H9 (cell line): Measurements from ENCODE around the gene AASS. TPM values are rescaled to one million over a fixed set of nuclear protein-coding genes. Genes with fewer than 3 reads are reported as not detected.
A peak's percentile ranks its signal among the peaks of the same experiment; 100 is the strongest.

Experiments used
- DNase-seq: peaks from one replicate; pipeline ENCODE4 v3.0.0-alpha.2; 2017
- H2AFZ ChIP-seq: one replicate; pipeline ENCODE4 v1.6.1; 2013; ENCODE audit warnings: mild to moderate bottlenecking, low read length, control low read depth, moderate library complexity
- H2AK5ac ChIP-seq: 2 replicates; pipeline ENCODE4 v1.6.1; 2013; ENCODE audit warnings: low read length, control low read depth, mixed read lengths; ENCODE audit not compliant: insufficient read length
- H2BK120ac ChIP-seq: one replicate; pipeline ENCODE4 v1.6.1; 2013; ENCODE audit warnings: low read depth, mild to moderate bottlenecking, low read length, control low read depth, inconsistent platforms; ENCODE audit not compliant: poor library complexity, severe bottlenecking
- H2BK12ac ChIP-seq: 2 replicates; pipeline ENCODE4 v1.6.1; 2013; ENCODE audit warnings: low read length, control low read depth, mixed read lengths, low read depth; ENCODE audit not compliant: insufficient read length
- H2BK15ac ChIP-seq: 2 replicates; pipeline ENCODE4 v1.6.1; 2013; ENCODE audit warnings: low read depth, low read length, control low read depth
- H2BK20ac ChIP-seq: one replicate; pipeline ENCODE4 v1.6.1; 2013; ENCODE audit warnings: low read depth, mild to moderate bottlenecking, low read length, control low read depth, inconsistent platforms; ENCODE audit not compliant: poor library complexity, severe bottlenecking
- H2BK5ac ChIP-seq: 2 replicates; pipeline ENCODE4 v1.6.1; 2013; ENCODE audit warnings: low read length, control low read depth, mixed read lengths; ENCODE audit not compliant: insufficient read length
- H3K14ac ChIP-seq: 2 replicates; pipeline ENCODE4 v1.6.1; 2013; ENCODE audit warnings: low read length, control low read depth; ENCODE audit not compliant: insufficient read depth
- H3K18ac ChIP-seq: 2 replicates; pipeline ENCODE4 v1.6.1; 2013; ENCODE audit warnings: low read depth, mild to moderate bottlenecking, mixed read lengths, low read length, control low read depth; ENCODE audit not compliant: insufficient read length
- H3K23ac ChIP-seq: 2 replicates; pipeline ENCODE4 v1.6.1; 2013; ENCODE audit warnings: low read length, control low read depth, mixed read lengths, low read depth; ENCODE audit not compliant: insufficient read length
- H3K23me2 ChIP-seq: 2 replicates; pipeline ENCODE4 v1.6.1; 2013; ENCODE audit warnings: low read depth, mild to moderate bottlenecking, mixed read lengths, low read length, control low read depth; ENCODE audit not compliant: insufficient read length, poor library complexity, severe bottlenecking
- H3K27ac ChIP-seq: 2 replicates; pipeline ENCODE4 v1.5.1; 2013; ENCODE audit warnings: low read length, control low read depth, mixed read lengths, low read depth; ENCODE audit not compliant: insufficient read length
- H3K27me3 ChIP-seq: 2 replicates; pipeline ENCODE4 v1.6.1; 2013; ENCODE audit warnings: low read length, control low read depth, inconsistent platforms; ENCODE audit not compliant: insufficient read depth
- H3K4ac ChIP-seq: 2 replicates; pipeline ENCODE4 v1.6.1; 2013; ENCODE audit warnings: low read depth, mild to moderate bottlenecking, control low read depth, inconsistent platforms, low read length, moderate library complexity
- H3K4me1 ChIP-seq: 2 replicates; pipeline ENCODE4 v1.6.1; 2013; ENCODE audit warnings: low read length, control low read depth, inconsistent platforms; ENCODE audit not compliant: insufficient read depth
- H3K4me2 ChIP-seq: 2 replicates; pipeline ENCODE4 v1.6.1; 2013; ENCODE audit warnings: low read length, control low read depth, mixed read lengths; ENCODE audit not compliant: insufficient read length, insufficient read depth
- H3K56ac ChIP-seq: 2 replicates; pipeline ENCODE4 v1.6.1; 2013; ENCODE audit warnings: low read depth, mild to moderate bottlenecking, mixed read lengths, low read length, control low read depth; ENCODE audit not compliant: insufficient read length
- H3K79me1 ChIP-seq: 2 replicates; pipeline ENCODE4 v1.6.1; 2013; ENCODE audit warnings: low read depth, mild to moderate bottlenecking, moderate library complexity, low read length, control low read depth, inconsistent platforms; ENCODE audit not compliant: insufficient read depth, poor library complexity, severe bottlenecking
- H3K79me2 ChIP-seq: 2 replicates; pipeline ENCODE4 v1.6.1; 2013; ENCODE audit warnings: low read length, control low read depth, inconsistent platforms; ENCODE audit not compliant: insufficient read depth
- H3K9ac ChIP-seq: 2 replicates; pipeline ENCODE4 v1.6.1; 2013; ENCODE audit warnings: low read length, control low read depth, mixed read lengths; ENCODE audit not compliant: insufficient read length; ENCODE audit errors: extremely low read depth
- H3K9me3 ChIP-seq: one replicate; pipeline ENCODE4 v1.6.1; 2013; ENCODE audit warnings: low read depth, low read length, inconsistent platforms; ENCODE audit not compliant: control insufficient read depth
- H3T11ph ChIP-seq: one replicate; pipeline ENCODE4 v1.6.1; 2013; ENCODE audit warnings: mild to moderate bottlenecking, low read length, control low read depth, inconsistent platforms
- H4K20me1 ChIP-seq: one replicate; pipeline ENCODE4 v1.6.1; 2013; ENCODE audit not compliant: control insufficient read depth, insufficient read length, insufficient read depth
- H4K5ac ChIP-seq: 2 replicates; pipeline ENCODE4 v1.6.1; 2013; ENCODE audit warnings: low read depth, mild to moderate bottlenecking, mixed read lengths, low read length, control low read depth; ENCODE audit not compliant: insufficient read length
- H4K8ac ChIP-seq: replicated peaks from 2 replicates; pipeline ENCODE4 v1.6.1; 2013; ENCODE audit warnings: low read length, control low read depth, mixed read lengths, low read depth; ENCODE audit not compliant: insufficient read length
- H4K91ac ChIP-seq: 2 replicates; pipeline ENCODE4 v1.6.1; 2013; ENCODE audit warnings: low read depth, mild to moderate bottlenecking, moderate library complexity, mixed read lengths, low read length, control low read depth; ENCODE audit not compliant: insufficient read length
- H3K27ac Mint-ChIP-seq, 3 experiments: 2 replicates in 2 of 3; 3 replicates in 1 of 3; pipeline ENCODE4 v1.8.0; 2020 to 2021; ENCODE audit warnings: mixed read lengths in 3 of 3, mild to moderate bottlenecking in 1 of 3, moderate library complexity in 1 of 3
- H3K27me3 Mint-ChIP-seq: 2 replicates; pipeline ENCODE4 v1.8.0; 2021; ENCODE audit warnings: low read depth, mild to moderate bottlenecking, moderate library complexity, mixed read lengths
- H3K36me3 Mint-ChIP-seq, 3 experiments: 2 replicates in 2 of 3; 3 replicates in 1 of 3; pipeline ENCODE4 v1.8.0; 2020 to 2021; ENCODE audit warnings: low read depth in 3 of 3, mixed read lengths in 3 of 3; ENCODE audit not compliant: insufficient read depth in 1 of 3
- H3K4me1 Mint-ChIP-seq, 2 experiments: 2 replicates each; pipeline ENCODE4 v1.8.0; 2020; ENCODE audit warnings: mixed read lengths in 2 of 2
- H3K4me3 Mint-ChIP-seq, 2 experiments: 2 replicates in 1 of 2; 3 replicates in 1 of 2; pipeline ENCODE4 v1.8.0; 2020 to 2021; ENCODE audit warnings: mild to moderate bottlenecking in 2 of 2, mixed read lengths in 2 of 2, moderate library complexity in 1 of 2
- H3K9me3 Mint-ChIP-seq, 2 experiments: 2 replicates in 1 of 2; 3 replicates in 1 of 2; pipeline ENCODE4 v1.8.0; 2020; ENCODE audit warnings: mild to moderate bottlenecking in 2 of 2, mixed read lengths in 2 of 2, moderate library complexity in 1 of 2
- CTCF ChIP-seq: fragments of 200-600 bp; sonication (generic); conservative IDR thresholded peaks from 3 replicates; pipeline ENCODE4 v1.8.0; 2021; ENCODE audit warnings: antibody characterized with exemption, mild to moderate bottlenecking
- WGBS: extraction: QIAGEN DNeasy Blood & Tissue Kit; methylation state at CpG from one replicate; pipeline ENCODE4 v1.1.7; 2013; ENCODE audit warnings: missing lambda C conversion rate, low lambda C conversion rate, mixed read lengths; ENCODE audit not compliant: insufficient read length; ENCODE audit errors: extremely low coverage; 5-methylcytosine and 5-hydroxymethylcytosine counted together
- total RNA-seq: library from RNA; stranded (reverse); gene quantifications from 2 replicates; pipeline ENCODE4 v1.2.1, GENCODE V29; 2021

Gene AASS
- total RNA-seq, 1 experiment from 2014 or later = 398 TPM

GRCh38 chr7:122148081-122148480, 4.0 kb upstream of the AASS start:
- Mint-ChIP-seq H3K4me3 (peak overlapping the region; percentile 2 to 43; a peak in 3 of 5 replicates), H3K27ac (peak overlapping the region; percentile 67 to 99 (median 96)), H3K9me3 (peaks cover 0 to 16% of the 10 kb centered on the region in 2 experiments), H3K4me1 (peaks cover 61 to 65% of the 10 kb centered on the region in 2 experiments), H3K36me3 (peaks cover 25 to 37% (median 30%) of the 10 kb centered on the region in 3 experiments), H3K27me3 (no peaks in the 10 kb centered on the region)
- Histone ChIP-seq H2AK5ac (no peak overlapping the region), H4K5ac (no peak overlapping the region), H4K8ac (no peak overlapping the region), H2AFZ (no peak overlapping the region), H3K9me3 (no peaks in the 10 kb centered on the region), H3K27me3 (no peaks in the 10 kb centered on the region), H3K79me1 (no peaks in the 10 kb centered on the region), H3K79me2 (peaks cover 21% of the 10 kb centered on the region), H3K4me2 (peak overlapping the region; percentile 11), H3K4ac (no peak overlapping the region; the same call in 1 of the 2 replicates), H4K91ac (no peak overlapping the region), H3K18ac (no peak overlapping the region), H2BK12ac (no peak overlapping the region), H3K27ac (peak overlapping the region; percentile 75), H2BK120ac (no peak overlapping the region), H2BK5ac (no peak overlapping the region), H3K9ac (no peak overlapping the region), H3T11ph (no peak overlapping the region), H3K23me2 (peaks cover 6% of the 10 kb centered on the region), H4K20me1 (no peaks in the 10 kb centered on the region), H3K4me1 (peaks cover 14% of the 10 kb centered on the region), H3K23ac (no peak overlapping the region), H2BK15ac (no peak overlapping the region), H3K56ac (no peak overlapping the region), H2BK20ac (no peak overlapping the region), H3K14ac (no peak overlapping the region)
- no peak for DNase-seq
- WGBS = no CpG with 5 or more reads among the region's 3 CpGs
- TF ChIP-seq CTCF = no peak
